Smooth muscle cell (in vitro differentiated cells): Measurements from ENCODE around the gene PIGQ. TPM values are rescaled to one million over a fixed set of nuclear protein-coding genes. Genes with fewer than 3 reads are reported as not detected.

Experiments
- DNase-seq: peaks from one replicate; lab custom pipeline; 2025; ENCODE audit not compliant: unreplicated experiment; lab: John Stamatoyannopoulos, UW
- H2AFZ ChIP-seq: fragments of 200-600 bp; sonication (generic); 2 replicates; pipeline ENCODE4 v1.6.0; 2016; ENCODE audit warnings: antibody characterized with exemption, low read depth, mild to moderate bottlenecking
- H3F3A ChIP-seq: fragments of 200-600 bp; sonication (generic); 2 replicates; pipeline ENCODE4 v1.6.0; 2017; ENCODE audit warnings: antibody characterized with exemption, low read depth
- H3K27ac ChIP-seq: fragments of 200-600 bp; sonication (generic); 2 replicates; pipeline ENCODE4 v1.5.1; 2016; ENCODE audit warnings: low read depth, mild to moderate bottlenecking
- H3K27me3 ChIP-seq: fragments of 200-600 bp; sonication (generic); 2 replicates; pipeline ENCODE4 v1.6.1; 2016; ENCODE audit warnings: low read depth, mild to moderate bottlenecking
- H3K36me3 ChIP-seq: fragments of 200-600 bp; sonication (generic); 2 replicates; pipeline ENCODE4 v1.5.1; 2016; ENCODE audit warnings: low read depth
- H3K4me1 ChIP-seq: fragments of 200-600 bp; sonication (generic); 2 replicates; pipeline ENCODE4 v1.5.1; 2016; ENCODE audit warnings: low read depth
- H3K4me2 ChIP-seq: fragments of 200-600 bp; sonication (generic); 2 replicates; pipeline ENCODE4 v1.6.0; 2016; ENCODE audit warnings: mild to moderate bottlenecking
- H3K4me3 ChIP-seq: fragments of 200-600 bp; sonication (generic); 2 replicates; pipeline ENCODE4 v1.5.1; 2016; ENCODE audit warnings: mild to moderate bottlenecking
- H3K79me2 ChIP-seq: fragments of 200-600 bp; sonication (generic); 2 replicates; pipeline ENCODE4 v1.6.0; 2016; ENCODE audit warnings: low read depth, mild to moderate bottlenecking
- H3K9ac ChIP-seq: fragments of 200-600 bp; sonication (generic); 2 replicates; pipeline ENCODE4 v1.6.0; 2016; ENCODE audit warnings: low read depth
- H3K9me3 ChIP-seq: fragments of 200-600 bp; sonication (generic); replicated peaks from 2 replicates; pipeline ENCODE4 v1.5.1; 2016; ENCODE audit warnings: low read depth
- H4K20me1 ChIP-seq: fragments of 200-600 bp; sonication (generic); 2 replicates; pipeline ENCODE4 v1.6.0; 2016; ENCODE audit warnings: low read depth
- WGBS: methylation state at CpG from one replicate; pipeline ENCODE4 v1.1.7; 2016; ENCODE audit warnings: low lambda C conversion rate; 5-methylcytosine and 5-hydroxymethylcytosine counted together
- polyA plus RNA-seq: library from polyadenylated mRNA; unstranded; fragments of >200 nt; fragmentation: Nextera tagmentation; extraction: Ambion mirVana; gene quantifications from 2 replicates; pipeline ENCODE4 v1.2.1, GENCODE V29; 2016
- total RNA-seq: library from RNA; depleted of rRNA; stranded (reverse); fragments of >200 nt; gene quantifications from 2 replicates; pipeline ENCODE4 v1.2.3, GENCODE V29; 2014
- TF ChIP-seq, protein P1 (sequence below): fragments of 200-600 bp; sonication (generic); IDR thresholded peaks from 2 replicates; pipeline ENCODE4 v1.5.1; 2017; ENCODE audit warnings: borderline replicate concordance, mild to moderate bottlenecking, antibody characterized with exemption; ENCODE audit not compliant: insufficient read depth, poor library complexity, severe bottlenecking

Gene PIGQ
- total and polyA plus RNA-seq, 2 experiments from 2014 or later: 21.0 to 45.7 TPM

DNA sequence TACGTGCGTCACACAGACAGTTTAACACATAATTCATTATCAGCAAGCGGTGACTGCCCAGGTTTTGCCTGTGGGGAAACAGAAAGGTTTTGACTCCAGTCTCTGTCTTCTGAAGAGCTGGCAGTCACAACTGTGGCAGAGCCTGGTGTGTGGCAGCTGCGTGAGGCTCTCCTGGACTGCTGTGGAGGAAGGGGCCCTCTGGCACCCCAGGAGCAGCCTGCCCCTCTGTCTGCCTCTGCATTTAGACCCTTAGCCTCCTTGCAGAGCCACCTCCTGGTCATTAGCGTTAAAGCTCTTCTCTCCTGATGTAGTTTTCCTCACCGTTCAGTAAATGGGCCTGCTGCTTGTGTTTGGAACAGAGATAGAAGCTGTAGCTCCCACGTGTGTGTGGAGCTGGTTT is 31.0 kb downstream of the PIGQ start:
- Histone ChIP-seq H3K9ac (no peak overlapping the region), H4K20me1 (peaks cover 94% of the 10 kb centered on the region), H3K27me3 (no peaks in the 10 kb centered on the region), H3K4me3 (no peak overlapping the region), H3K36me3 (no peaks in the 10 kb centered on the region), H3F3A (no peaks in the 10 kb centered on the region), H3K4me1 (no peaks in the 10 kb centered on the region), H3K79me2 (peaks cover 64% of the 10 kb centered on the region), H2AFZ (no peak overlapping the region), H3K9me3 (no peaks in the 10 kb centered on the region), H3K27ac (no peak overlapping the region), H3K4me2 (no peak overlapping the region)
- WGBS: 70% methylated on average over 7 of the region's 7 CpGs
- DNase-seq: no peak
- TF ChIP-seq, protein P1, sequence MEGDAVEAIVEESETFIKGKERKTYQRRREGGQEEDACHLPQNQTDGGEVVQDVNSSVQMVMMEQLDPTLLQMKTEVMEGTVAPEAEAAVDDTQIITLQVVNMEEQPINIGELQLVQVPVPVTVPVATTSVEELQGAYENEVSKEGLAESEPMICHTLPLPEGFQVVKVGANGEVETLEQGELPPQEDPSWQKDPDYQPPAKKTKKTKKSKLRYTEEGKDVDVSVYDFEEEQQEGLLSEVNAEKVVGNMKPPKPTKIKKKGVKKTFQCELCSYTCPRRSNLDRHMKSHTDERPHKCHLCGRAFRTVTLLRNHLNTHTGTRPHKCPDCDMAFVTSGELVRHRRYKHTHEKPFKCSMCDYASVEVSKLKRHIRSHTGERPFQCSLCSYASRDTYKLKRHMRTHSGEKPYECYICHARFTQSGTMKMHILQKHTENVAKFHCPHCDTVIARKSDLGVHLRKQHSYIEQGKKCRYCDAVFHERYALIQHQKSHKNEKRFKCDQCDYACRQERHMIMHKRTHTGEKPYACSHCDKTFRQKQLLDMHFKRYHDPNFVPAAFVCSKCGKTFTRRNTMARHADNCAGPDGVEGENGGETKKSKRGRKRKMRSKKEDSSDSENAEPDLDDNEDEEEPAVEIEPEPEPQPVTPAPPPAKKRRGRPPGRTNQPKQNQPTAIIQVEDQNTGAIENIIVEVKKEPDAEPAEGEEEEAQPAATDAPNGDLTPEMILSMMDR: no peak

DNA sequence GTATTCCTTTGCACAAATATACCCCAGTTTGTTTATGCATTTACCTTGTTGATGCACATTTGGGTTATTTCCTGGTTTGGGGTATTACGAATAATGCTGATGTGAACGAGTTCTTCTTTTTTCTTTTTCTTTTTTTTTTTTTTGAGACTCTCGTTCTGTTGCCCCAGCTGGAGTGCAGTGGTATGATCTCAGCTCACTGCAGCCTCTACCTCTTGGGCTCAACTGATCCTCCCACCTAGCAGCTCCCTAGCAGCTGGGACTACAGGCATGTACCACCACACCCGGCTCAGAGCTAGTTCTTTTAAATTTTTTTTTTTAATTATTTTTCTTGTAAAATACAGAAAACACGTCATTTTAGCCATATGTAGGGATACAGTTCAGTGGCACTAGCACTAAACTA is 34.2 kb downstream of the PIGQ start:
- H3K9ac ChIP-seq: no peak overlapping the region
- no peaks in the 10 kb centered on the region for H3K36me3 ChIP-seq
- peaks cover 92% of the 10 kb centered on the region for H4K20me1 ChIP-seq
- H3K27ac ChIP-seq: no peak overlapping the region
- H2AFZ ChIP-seq: no peak overlapping the region
- H3K4me1 ChIP-seq: no peaks in the 10 kb centered on the region
- H3K27me3 ChIP-seq: no peaks in the 10 kb centered on the region
- no peak for DNase-seq
- H3F3A ChIP-seq: no peaks in the 10 kb centered on the region
- no peak overlapping the region for H3K4me2 ChIP-seq
- WGBS: 94% methylated on average over 5 of the region's 5 CpGs
- TF ChIP-seq, protein P1: no peak
- no peaks in the 10 kb centered on the region for H3K9me3 ChIP-seq
- peaks cover 66% of the 10 kb centered on the region for H3K79me2 ChIP-seq
- no peak overlapping the region for H3K4me3 ChIP-seq

DNA sequence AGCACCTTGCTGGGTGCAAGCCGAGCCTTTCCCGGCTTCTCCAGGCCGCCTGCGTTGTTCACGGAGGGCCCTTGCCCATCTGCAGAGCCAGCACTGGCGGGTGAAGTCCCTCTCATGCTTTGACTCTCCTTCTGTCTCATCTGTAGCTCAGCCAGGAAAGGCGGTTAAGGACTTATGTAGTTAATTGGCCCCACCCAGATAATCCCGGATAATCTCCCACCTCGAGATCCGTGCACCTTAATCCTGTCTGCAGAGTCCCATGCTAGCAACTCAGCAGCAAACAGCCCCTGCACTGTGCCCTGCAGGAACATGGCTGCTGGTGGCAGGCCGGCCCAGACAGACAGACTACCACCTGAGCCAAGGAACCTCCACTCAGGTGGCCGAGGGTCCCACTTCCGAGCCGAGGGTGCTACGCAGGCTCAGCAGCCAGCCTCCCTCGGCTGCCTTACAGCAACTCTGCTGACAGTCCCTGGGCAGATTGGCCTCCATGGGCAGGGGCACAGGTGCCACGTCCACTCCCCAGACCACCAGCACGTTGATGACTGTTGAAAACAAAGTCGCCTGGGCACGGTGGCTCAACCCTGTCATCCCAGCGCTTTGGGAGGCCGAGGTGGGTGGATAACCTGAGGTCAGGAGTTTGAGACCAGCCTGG is 37.0 kb downstream of the PIGQ start:
- H3K4me1 ChIP-seq: no peaks in the 10 kb centered on the region
- peaks cover 56% of the 10 kb centered on the region for H3K79me2 ChIP-seq
- no peak overlapping the region for H3K27ac ChIP-seq
- no peak overlapping the region for H3K9ac ChIP-seq
- H3K9me3 ChIP-seq: no peaks in the 10 kb centered on the region
- no peak overlapping the region for H3K4me3 ChIP-seq
- no peak for DNase-seq
- H2AFZ ChIP-seq: no peak overlapping the region
- H3F3A ChIP-seq: no peaks in the 10 kb centered on the region
- TF ChIP-seq, protein P1: no peak
- H3K27me3 ChIP-seq: no peaks in the 10 kb centered on the region
- H3K36me3 ChIP-seq: no peaks in the 10 kb centered on the region
- no peak overlapping the region for H3K4me2 ChIP-seq
- whole genome bisulfite sequencing: 97% methylated on average over 22 of the region's 22 CpGs
- H4K20me1 ChIP-seq: peaks cover 91% of the 10 kb centered on the region

DNA sequence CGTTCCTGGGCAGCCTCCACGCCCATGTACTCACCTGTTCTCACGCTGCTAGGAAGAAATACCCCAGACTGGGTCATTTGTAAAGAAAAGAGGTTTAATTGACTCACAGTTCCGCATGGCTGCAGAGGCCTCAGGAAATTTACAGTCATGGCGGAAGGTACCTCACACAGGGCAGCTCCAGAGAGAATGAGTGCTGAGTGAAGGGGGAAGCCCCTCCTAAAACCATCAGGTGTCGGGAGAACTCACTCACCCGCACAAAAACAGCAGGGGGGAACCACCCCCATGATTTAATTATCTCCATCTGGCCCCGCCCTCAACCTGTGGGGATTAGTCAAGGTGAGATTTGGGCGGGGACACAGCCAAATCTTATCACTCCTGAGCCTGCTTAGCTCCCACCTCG is 38.3 kb downstream of the PIGQ start:
- H3F3A ChIP-seq: no peaks in the 10 kb centered on the region
- no peaks in the 10 kb centered on the region for H3K9me3 ChIP-seq
- no peak for DNase-seq
- no peak overlapping the region for H3K9ac ChIP-seq
- no peak overlapping the region for H3K4me3 ChIP-seq
- no peaks in the 10 kb centered on the region for H3K36me3 ChIP-seq
- no peak overlapping the region for H3K27ac ChIP-seq
- no peaks in the 10 kb centered on the region for H3K27me3 ChIP-seq
- WGBS: 87% methylated on average over 10 of the region's 10 CpGs
- peaks cover 79% of the 10 kb centered on the region for H4K20me1 ChIP-seq
- TF ChIP-seq, protein P1: no peak
- H3K4me1 ChIP-seq: no peaks in the 10 kb centered on the region
- H2AFZ ChIP-seq: no peak overlapping the region
- no peak overlapping the region for H3K4me2 ChIP-seq
- peaks cover 49% of the 10 kb centered on the region for H3K79me2 ChIP-seq
